GM23248 (cell line): ENCODE results near the gene ACKR3. TPM values are rescaled to one million over a fixed set of nuclear protein-coding genes. Genes with fewer than 3 reads are reported as not detected.

Experiments used
- DNase-seq: peaks from one replicate; pipeline ENCODE4 v3.0.0-alpha.2; 2015
- H2AFZ ChIP-seq: fragments of 200-600 bp; sonication (generic); 2 replicates; pipeline ENCODE4 v1.6.1; 2016; ENCODE audit warnings: antibody characterized with exemption
- H3F3A ChIP-seq: fragments of 200-600 bp; sonication (generic); 2 replicates; pipeline ENCODE4 v1.6.1; 2016; ENCODE audit warnings: mild to moderate bottlenecking, antibody characterized with exemption, mixed run types; ENCODE audit not compliant: insufficient read depth
- H3K27ac ChIP-seq: fragments of 200-600 bp; sonication (generic); 2 replicates; pipeline ENCODE4 v1.5.1; 2016; ENCODE audit warnings: mild to moderate bottlenecking
- H3K27me3 ChIP-seq: fragments of 200-600 bp; sonication (generic); replicated peaks from 2 replicates; pipeline ENCODE4 v1.6.1; 2016; ENCODE audit warnings: mild to moderate bottlenecking; ENCODE audit not compliant: insufficient read depth
- H3K36me3 ChIP-seq: fragments of 200-600 bp; sonication (generic); 2 replicates; pipeline ENCODE4 v1.6.1; 2016; ENCODE audit warnings: low read depth, mild to moderate bottlenecking
- H3K4me1 ChIP-seq: fragments of 200-600 bp; sonication (generic); 2 replicates; pipeline ENCODE4 v1.6.1; 2016; ENCODE audit warnings: mild to moderate bottlenecking; ENCODE audit not compliant: insufficient read depth
- H3K4me2 ChIP-seq: fragments of 200-600 bp; sonication (generic); one replicate; pipeline ENCODE4 v1.6.1; 2016; ENCODE audit warnings: mild to moderate bottlenecking; ENCODE audit not compliant: unreplicated experiment
- H3K4me3 ChIP-seq: fragments of 200-600 bp; sonication (generic); 2 replicates; pipeline ENCODE4 v1.5.1; 2016; ENCODE audit warnings: mild to moderate bottlenecking
- H3K79me2 ChIP-seq: fragments of 200-600 bp; sonication (generic); 2 replicates; pipeline ENCODE4 v1.6.1; 2016; ENCODE audit warnings: mild to moderate bottlenecking; ENCODE audit not compliant: insufficient read depth
- H3K9ac ChIP-seq: fragments of 200-600 bp; sonication (generic); 2 replicates; pipeline ENCODE4 v1.6.1; 2016; ENCODE audit warnings: mild to moderate bottlenecking
- H3K9me2 ChIP-seq: fragments of 200-600 bp; sonication (generic); 2 replicates; pipeline ENCODE4 v1.6.1; 2016; ENCODE audit warnings: mixed run types, mild to moderate bottlenecking, moderate library complexity; ENCODE audit not compliant: insufficient read depth
- H3K9me3 ChIP-seq: fragments of 200-600 bp; sonication (generic); one replicate; pipeline ENCODE4 v1.6.1; 2017; ENCODE audit warnings: low read depth
- H4K20me1 ChIP-seq: fragments of 200-600 bp; sonication (generic); 2 replicates; pipeline ENCODE4 v1.6.0; 2016; ENCODE audit not compliant: insufficient read depth
- EZH2 ChIP-seq: fragments of 200-600 bp; sonication (generic); IDR thresholded peaks from 2 replicates; pipeline ENCODE4 v1.6.1; 2018; ENCODE audit warnings: antibody characterized with exemption, mild to moderate bottlenecking; ENCODE audit not compliant: insufficient read depth, poor library complexity, severe bottlenecking
- EZH2phosphoT487 ChIP-seq: fragments of 200-600 bp; sonication (generic); IDR thresholded peaks from 2 replicates; pipeline ENCODE4 v1.6.1; 2018; ENCODE audit warnings: antibody characterized with exemption, moderate library complexity, mild to moderate bottlenecking, low read depth; ENCODE audit not compliant: insufficient read depth
- WGBS, 2 experiments: methylation state at CpG; one replicate each; pipeline ENCODE4 v1.1.6; 2015 to 2017; ENCODE audit warnings: low lambda C conversion rate in 2 of 2, low coverage in 1 of 2; ENCODE audit errors: missing lambda C conversion rate in 2 of 2; 5-methylcytosine and 5-hydroxymethylcytosine counted together
- in situ Hi-C: fragments of 300-500 bp; cut with MboI; formaldehyde crosslinking; loops from 2 replicates; pipeline ENCODE4 v1.15.0; 2020
- polyA plus RNA-seq: library from polyadenylated mRNA; unstranded; fragments of >200 nt; fragmentation: Nextera tagmentation; extraction: Ambion mirVana; gene quantifications from 2 replicates; pipeline ENCODE4 v1.2.1, GENCODE V29; 2016
- total RNA-seq: library from RNA; depleted of rRNA; stranded (reverse); fragments of >200 nt; shearing (Covaris generic); gene quantifications from 2 replicates; pipeline ENCODE4 v1.2.3, GENCODE V29; 2014

Gene ACKR3
- total and polyA plus RNA-seq, 2 experiments from 2014 or later, result 6.1 to 8.5 TPM

- DNase-seq, result no peak
- no peaks in the 10 kb centered on the region for H4K20me1 ChIP-seq
- 45 to 52% methylated on average over 13 of the region's 13 CpGs for WGBS, 2 experiments
These were observed 23.7 kb upstream of the ACKR3 start for GRCh38 chr2:236545814-236546480.

GRCh38 chr2:236546561-236547002 is 23.0 kb upstream of the ACKR3 start:
- H3K4me2 ChIP-seq, result no peak overlapping the region
- no peak overlapping the region for H3K9ac ChIP-seq
- H3K27ac ChIP-seq, result no peak overlapping the region
- no peaks in the 10 kb centered on the region; the same call in 1 of the 2 replicates for H3K27me3 ChIP-seq
- no peaks in the 10 kb centered on the region for H3K9me2 ChIP-seq
- TF ChIP-seq EZH2, result no peak
- no peak for TF ChIP-seq EZH2phosphoT487
- H3K4me3 ChIP-seq, result no peak overlapping the region
- no peak for DNase-seq
- H2AFZ ChIP-seq, result no peak overlapping the region
- H3K4me1 ChIP-seq, result no peaks in the 10 kb centered on the region
- no peaks in the 10 kb centered on the region for H3K79me2 ChIP-seq
- H3K9me3 ChIP-seq, result no peaks in the 10 kb centered on the region
- H3F3A ChIP-seq, result no peaks in the 10 kb centered on the region
- in situ Hi-C loops, result no loop called here
- no peaks in the 10 kb centered on the region for H4K20me1 ChIP-seq
- 71 to 72% methylated on average over 7 of the region's 7 CpGs for WGBS, 2 experiments
- H3K36me3 ChIP-seq, result no peaks in the 10 kb centered on the region

More at GRCh38 chr2:236545814-236546480, 23.7 kb upstream of the ACKR3 start:
- Histone ChIP-seq H3K9me3 (no peaks in the 10 kb centered on the region), H3K4me3 (no peak overlapping the region), H3K27me3 (no peaks in the 10 kb centered on the region; the same call in 1 of the 2 replicates), H2AFZ (no peak overlapping the region), H3K9me2 (no peaks in the 10 kb centered on the region), H3K4me1 (no peaks in the 10 kb centered on the region), H3F3A (no peaks in the 10 kb centered on the region), H3K27ac (no peak overlapping the region), H3K36me3 (no peaks in the 10 kb centered on the region), H3K9ac (no peak overlapping the region), H3K4me2 (no peak overlapping the region), H3K79me2 (no peaks in the 10 kb centered on the region)
- in situ Hi-C loops, result no loop called here
- no peak for TF ChIP-seq EZH2phosphoT487
- TF ChIP-seq EZH2, result no peak

GRCh38 chr2:236547725-236548124 is 21.9 kb upstream of the ACKR3 start:
- 37 to 47% methylated on average over 1 of the region's 1 CpG for WGBS, 2 experiments

GRCh38 chr2:236548179-236548921 is 21.3 kb upstream of the ACKR3 start:
- Histone ChIP-seq H3K36me3 (no peaks in the 10 kb centered on the region), H2AFZ (no peak overlapping the region), H3F3A (no peaks in the 10 kb centered on the region), H3K4me3 (no peak overlapping the region), H3K27me3 (no peaks in the 10 kb centered on the region; the same call in 1 of the 2 replicates), H3K9me3 (no peaks in the 10 kb centered on the region), H3K9me2 (no peaks in the 10 kb centered on the region), H3K9ac (no peak overlapping the region), H3K4me2 (no peak overlapping the region), H3K4me1 (no peaks in the 10 kb centered on the region), H3K79me2 (no peaks in the 10 kb centered on the region), H4K20me1 (no peaks in the 10 kb centered on the region), H3K27ac (no peak overlapping the region; the same call in 1 of the 2 replicates)
- in situ Hi-C loops, result no loop called here
- WGBS, 2 experiments, result 57 to 64% methylated on average over 5 of the region's 5 CpGs
- TF ChIP-seq EZH2 (no peak), EZH2phosphoT487 (no peak)
- peak; percentile 52 for DNase-seq

More at GRCh38 chr2:236547725-236548124, 21.9 kb upstream of the ACKR3 start:
- no peak for DNase-seq
- Histone ChIP-seq H3K4me2 (no peak overlapping the region), H3K36me3 (no peaks in the 10 kb centered on the region), H3K4me3 (no peak overlapping the region), H3K27me3 (no peaks in the 10 kb centered on the region; the same call in 1 of the 2 replicates), H3K9ac (no peak overlapping the region), H3K27ac (no peak overlapping the region; the same call in 1 of the 2 replicates), H3F3A (no peaks in the 10 kb centered on the region), H2AFZ (no peak overlapping the region), H3K4me1 (no peaks in the 10 kb centered on the region), H4K20me1 (no peaks in the 10 kb centered on the region), H3K9me2 (no peaks in the 10 kb centered on the region), H3K9me3 (no peaks in the 10 kb centered on the region), H3K79me2 (no peaks in the 10 kb centered on the region)
- TF ChIP-seq EZH2phosphoT487, result no peak
- TF ChIP-seq EZH2, result no peak
- in situ Hi-C loops, result no loop called here
